Stomach (tissue), 9 donors: ENCODE results near the gene KLK15. TPM values are rescaled to one million over a fixed set of nuclear protein-coding genes. Genes with fewer than 3 reads are reported as not detected.

Experiments used
- DNase-seq, 2 donors: peaks; one replicate each; pipeline versions ENCODE4 v3.0.0 to v3.0.0-alpha.2; 2013 to 2019
- H3K27ac ChIP-seq, 5 donors: fragments of 200-600 bp in 4 of 5; sonication (generic) in 4 of 5; one replicate each; pipeline ENCODE4 v1.5.1; 2013 to 2019; ENCODE audit warnings: mild to moderate bottlenecking in 1 of 5, moderate library complexity in 1 of 5
- H3K27me3 ChIP-seq, 3 donors: fragments of 200-600 bp; sonication (generic); one replicate each; pipeline ENCODE4 v1.5.1; 2017 to 2019; ENCODE audit warnings: mixed run types in 1 of 3
- H3K36me3 ChIP-seq, 4 donors: fragments of 200-600 bp; sonication (generic); 1 replicate in 3 of 4; 2 replicates in 1 of 4; pipeline ENCODE4 v1.5.1; 2016 to 2019
- H3K4me1 ChIP-seq, 4 donors: fragments of 200-600 bp; sonication (generic); one replicate each; pipeline ENCODE4 v1.5.1; 2016 to 2019
- H3K4me3 ChIP-seq, 4 donors: fragments of 200-600 bp; sonication (generic) in 3 of 4; one replicate each; pipeline ENCODE4 v1.5.1; 2016 to 2019; ENCODE audit warnings: mild to moderate bottlenecking in 1 of 4
- H3K9me3 ChIP-seq, 4 donors: fragments of 200-600 bp; sonication (generic); one replicate each; pipeline ENCODE4 v1.5.1; 2016 to 2019
- CTCF ChIP-seq, 7 experiments: fragments of 450-650 bp in 4 of 7; fragments of 200-600 bp in 3 of 7; sonication (generic) in 3 of 7; IDR thresholded peaks; one replicate each; pipeline ENCODE4 v1.5.1; 2016 to 2019; ENCODE audit warnings: antibody characterized with exemption in 7 of 7, control low read depth in 2 of 7, mild to moderate bottlenecking in 1 of 7
- EP300 ChIP-seq: sonication (generic); formaldehyde crosslinking; IDR thresholded peaks from one replicate; pipeline ENCODE4 v1.6.1; 2017; ENCODE audit warnings: antibody characterized with exemption
- POLR2A ChIP-seq, 4 donors: fragments of 450-650 bp; IDR thresholded peaks; one replicate each; pipeline ENCODE4 v1.6.1; 2016; ENCODE audit warnings: antibody characterized with exemption in 4 of 4, control low read depth in 2 of 4, mild to moderate bottlenecking in 1 of 4, moderate library complexity in 1 of 4
- POLR2AphosphoS5 ChIP-seq, 3 donors: sonication (generic); formaldehyde crosslinking; IDR thresholded peaks; one replicate each; pipeline ENCODE4 v1.6.1; 2016; ENCODE audit warnings: antibody characterized with exemption in 3 of 3
- WGBS, 5 donors: extraction: QIAGEN DNeasy Blood & Tissue Kit in 3 of 5; methylation state at CpG; one replicate each; pipeline versions ENCODE4 v1.1.5 to v1.1.7; 2013 to 2018; 5-methylcytosine and 5-hydroxymethylcytosine counted together
- intact Hi-C: fragments of 100-400 bp; cut with DNase I; formaldehyde crosslinking; loops from one replicate; pipeline ENCODE4 v1.15.1; 2023; ENCODE audit warnings: low total_unique reads
- polyA plus RNA-seq, 3 donors: library from polyadenylated mRNA; stranded (reverse); fragments of 200-250 nt; gene quantifications; one replicate each; pipeline ENCODE4 v1.2.3, GENCODE V29; 2013
- total RNA-seq, 5 donors: library from RNA; depleted of rRNA; stranded (reverse); fragments of >200 nt; gene quantifications; one replicate each; pipeline versions ENCODE4 v1.1.0 to v1.2.3, GENCODE V29; 2014 to 2016
- donor health status: healthy with polysubstance abuse.
- donor health status: Bipolar disorder and iron deficiency.
- donor health status: healthy.

Gene KLK15
- total and polyA plus RNA-seq, 8 donors, result not detected

- TF ChIP-seq POLR2AphosphoS5 (IDR thresholded peaks at IDR 0.05) (no peak), EP300 (no peak), POLR2A (IDR thresholded peaks at IDR 0.05) (no peak), CTCF (IDR thresholded peaks at IDR 0.05) (no peak)
- Histone ChIP-seq H3K9me3 (peaks cover 0 to 9% (median 8%) of the 10 kb centered on the region in 4 donors), H3K4me1 (peaks cover 0 to 10% (median 3%) of the 10 kb centered on the region in 4 donors), H3K27ac (no peak overlapping the region), H3K36me3 (no peaks in the 10 kb centered on the region), H3K27me3 (peaks cover 3 to 86% (median 59%) of the 10 kb centered on the region in 3 donors), H3K4me3 (no peak overlapping the region)
- intact Hi-C loops, result no loop called here
- WGBS, 5 donors, result 42 to 51% (median 48%) methylated on average over 22 to 25 of the region's 25 CpGs
- no peak for DNase-seq
Measured at GRCh38 chr19:50779504-50780457, 53.6 kb downstream of the KLK15 start.

GRCh38 chr19:50778906-50779430 lies 54.4 kb downstream of the KLK15 start:
- Histone ChIP-seq H3K27me3 (peaks cover 3 to 93% (median 61%) of the 10 kb centered on the region in 3 donors), H3K27ac (no peak overlapping the region), H3K9me3 (peaks cover 0 to 9% (median 8%) of the 10 kb centered on the region in 4 donors), H3K4me1 (peaks cover 0 to 9% (median 3%) of the 10 kb centered on the region in 4 donors), H3K36me3 (no peaks in the 10 kb centered on the region), H3K4me3 (no peak overlapping the region)
- no peak for TF ChIP-seq CTCF (IDR thresholded peaks at IDR 0.05)
- no peak for TF ChIP-seq POLR2A (IDR thresholded peaks at IDR 0.05)
- TF ChIP-seq EP300, result no peak
- no peak for TF ChIP-seq POLR2AphosphoS5 (IDR thresholded peaks at IDR 0.05)
- 42 to 65% (median 53%) methylated on average over 7 of the region's 7 CpGs for WGBS, 5 donors
- intact Hi-C loops, result no loop called here
- DNase-seq, result no peak

- intact Hi-C loops, result no loop called here
- DNase-seq, result no peak
- Histone ChIP-seq H3K27ac (no peak overlapping the region), H3K36me3 (no peaks in the 10 kb centered on the region), H3K4me1 (no peaks in the 10 kb centered on the region), H3K27me3 (peaks cover 3 to 99% (median 58%) of the 10 kb centered on the region in 3 donors), H3K9me3 (peaks cover 0 to 9% (median 8%) of the 10 kb centered on the region in 4 donors), H3K4me3 (no peak overlapping the region)
- WGBS, 5 donors, result 1 to 4% (median 3%) methylated on average over 28 to 30 of the region's 30 CpGs
- no peak for TF ChIP-seq CTCF (IDR thresholded peaks at IDR 0.05)
- TF ChIP-seq POLR2AphosphoS5 (IDR thresholded peaks at IDR 0.05), result no peak
- TF ChIP-seq POLR2A (IDR thresholded peaks at IDR 0.05), result no peak
- TF ChIP-seq EP300, result no peak
Measured at GRCh38 chr19:50777830-50778303, 55.5 kb downstream of the KLK15 start.

- Histone ChIP-seq H3K36me3 (no peaks in the 10 kb centered on the region), H3K9me3 (peaks cover 0 to 15% (median 8%) of the 10 kb centered on the region in 4 donors), H3K27me3 (peaks cover 3 to 99% (median 55%) of the 10 kb centered on the region in 3 donors), H3K4me1 (no peaks in the 10 kb centered on the region), H3K27ac (no peak overlapping the region), H3K4me3 (no peak overlapping the region)
- DNase-seq, result no peak
- WGBS, 5 donors, result 39 to 46% (median 43%) methylated on average over 4 of the region's 4 CpGs
- TF ChIP-seq POLR2AphosphoS5 (IDR thresholded peaks at IDR 0.05) (no peak), POLR2A (IDR thresholded peaks at IDR 0.05) (no peak)
- intact Hi-C loops, result no loop called here
Measured at GRCh38 chr19:50777261-50777660, 56.1 kb downstream of the KLK15 start.
